ENCODE measurements around the gene PRKCD. TPM values are rescaled to one million over a fixed set of nuclear protein-coding genes. Genes with fewer than 3 reads are reported as not detected.
A peak's percentile ranks its signal among the peaks of the same experiment; 100 is the strongest.

Gene PRKCD
- total and polyA plus RNA-seq, 11 donors = 5.3 to 44.5 (median 11.6) TPM

DNA sequence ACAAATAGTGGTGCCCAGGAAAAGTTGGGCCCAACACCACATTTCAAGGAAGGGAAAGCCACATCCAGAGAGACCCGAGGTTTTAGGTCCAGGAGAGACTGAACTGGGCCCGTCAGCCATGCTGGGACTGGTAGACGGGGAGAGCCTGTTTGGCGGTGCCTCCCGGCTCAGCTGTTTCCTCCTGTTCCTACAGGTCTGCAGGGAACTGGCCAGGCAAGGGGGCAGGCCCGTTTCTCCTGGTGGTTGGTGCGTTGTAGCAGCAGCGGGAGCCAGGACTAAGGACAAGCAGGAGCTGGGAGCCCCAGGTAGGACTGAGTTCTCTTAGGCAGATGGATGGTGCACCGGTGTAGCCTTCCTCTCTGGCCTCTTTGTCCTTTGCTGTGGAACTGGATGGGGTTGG is 3.9 kb downstream of the PRKCD start:
- no peak overlapping the region for H3K4me3 ChIP-seq
- no peak for TF ChIP-seq POLR2A (IDR thresholded peaks at IDR 0.05)
- no peak for TF ChIP-seq CTCF (IDR thresholded peaks at IDR 0.05)
- WGBS, 4 donors = 75 to 78% (median 77%) methylated on average over 9 of the region's 9 CpGs
- DNase-seq (no peak), ATAC-seq (no peak)
- H3K36me3 ChIP-seq = no peaks in the 10 kb centered on the region
- H3K27me3 ChIP-seq = no peaks in the 10 kb centered on the region
- H3K9me3 ChIP-seq = no peaks in the 10 kb centered on the region
- intact Hi-C loops (cut with DNase I) = loop anchor here in 3 of 10 donors (5.0 kb wide), 2 partner anchors 38 to 43 kb away; no protein-coding TSS in a partner anchor
- H3K27ac ChIP-seq = peak overlapping the region in 1 of 12 donors; percentile 15
- H3K4me1 ChIP-seq = peaks cover 9 to 80% (median 24%) of the 10 kb centered on the region in 12 donors

DNA sequence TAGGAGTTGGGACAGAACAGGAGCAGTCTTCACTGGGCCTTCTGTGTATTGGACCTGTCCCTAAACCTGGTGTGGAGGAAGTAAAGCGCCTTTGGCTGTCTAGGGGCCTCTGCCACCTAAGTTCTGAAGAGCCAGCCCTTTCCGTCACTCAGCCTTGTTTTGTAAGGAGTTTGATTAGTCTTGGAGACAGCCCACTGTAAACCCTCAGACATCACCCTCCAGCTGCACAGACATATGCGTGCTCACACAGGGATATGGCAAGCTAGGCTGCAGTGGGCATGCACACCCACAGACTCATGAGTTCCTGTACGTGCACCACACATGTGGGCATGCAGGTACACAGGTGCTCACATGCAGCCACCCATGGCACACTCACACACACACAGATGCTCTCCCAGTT is 5.2 kb downstream of the PRKCD start:
- H3K27ac ChIP-seq = peak overlapping the region in 5 of 12 donors; percentile 60 to 88 (median 62)
- WGBS, 4 donors = 91 to 95% (median 93%) methylated on average over 4 of the region's 4 CpGs
- H3K4me3 ChIP-seq = peak overlapping the region in 1 of 12 donors; percentile 34
- H3K27me3 ChIP-seq = no peaks in the 10 kb centered on the region
- TF ChIP-seq POLR2A (IDR thresholded peaks at IDR 0.05) (no peak), CTCF (IDR thresholded peaks at IDR 0.05) (no peak)
- intact Hi-C loops (cut with DNase I) = no loop called here
- DNase-seq (no peak), ATAC-seq (no peak)
- H3K9me3 ChIP-seq = no peaks in the 10 kb centered on the region
- peaks cover 5 to 84% (median 17%) of the 10 kb centered on the region in 12 donors for H3K4me1 ChIP-seq
- no peaks in the 10 kb centered on the region for H3K36me3 ChIP-seq

DNA sequence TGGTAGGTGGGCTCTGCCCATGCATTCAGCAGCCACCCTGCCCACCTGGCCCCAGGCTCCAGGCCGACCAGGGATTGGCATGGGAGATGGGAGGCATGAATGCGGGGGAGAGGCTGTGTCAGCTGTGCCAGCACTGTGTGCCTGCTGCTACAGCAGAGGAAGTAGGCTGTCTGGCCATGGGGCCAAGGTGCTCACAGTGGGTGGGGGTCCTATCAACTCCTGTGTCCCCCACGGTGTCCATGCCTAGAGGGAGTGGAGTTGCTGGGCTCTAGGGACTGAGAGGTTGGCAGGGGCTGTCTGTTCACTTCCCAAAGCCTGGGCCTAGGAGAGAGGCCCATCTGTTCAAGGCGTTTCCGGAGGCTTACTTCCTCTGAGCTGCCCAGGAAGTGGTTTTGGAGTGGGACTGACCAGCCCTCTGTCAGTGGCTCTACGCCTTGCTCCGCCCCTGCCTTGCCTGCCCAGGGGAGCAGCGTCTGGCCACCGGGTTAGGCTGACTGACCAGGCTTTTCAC is 5.8 kb downstream of the PRKCD start:
- peak overlapping the region in 9 of 12 donors; percentile 12 to 88 (median 60) for H3K27ac ChIP-seq
- ATAC-seq (peak; percentile 57 to 90 (median 86)), DNase-seq (peak; percentile 78 to 85 (median 80))
- peak overlapping the region in 3 of 12 donors; percentile 4 to 34 (median 6) for H3K4me3 ChIP-seq
- peaks cover 5 to 90% (median 16%) of the 10 kb centered on the region in 12 donors for H3K4me1 ChIP-seq
- 31 to 80% (median 49%) methylated on average over 1 to 9 of the region's 9 CpGs for WGBS, 4 donors
- intact Hi-C loops (cut with DNase I) = no loop called here
- H3K9me3 ChIP-seq = no peaks in the 10 kb centered on the region
- no peaks in the 10 kb centered on the region for H3K36me3 ChIP-seq
- H3K27me3 ChIP-seq = no peaks in the 10 kb centered on the region
- no peak for TF ChIP-seq POLR2A (IDR thresholded peaks at IDR 0.05)
- no peak for TF ChIP-seq CTCF (IDR thresholded peaks at IDR 0.05)

DNA sequence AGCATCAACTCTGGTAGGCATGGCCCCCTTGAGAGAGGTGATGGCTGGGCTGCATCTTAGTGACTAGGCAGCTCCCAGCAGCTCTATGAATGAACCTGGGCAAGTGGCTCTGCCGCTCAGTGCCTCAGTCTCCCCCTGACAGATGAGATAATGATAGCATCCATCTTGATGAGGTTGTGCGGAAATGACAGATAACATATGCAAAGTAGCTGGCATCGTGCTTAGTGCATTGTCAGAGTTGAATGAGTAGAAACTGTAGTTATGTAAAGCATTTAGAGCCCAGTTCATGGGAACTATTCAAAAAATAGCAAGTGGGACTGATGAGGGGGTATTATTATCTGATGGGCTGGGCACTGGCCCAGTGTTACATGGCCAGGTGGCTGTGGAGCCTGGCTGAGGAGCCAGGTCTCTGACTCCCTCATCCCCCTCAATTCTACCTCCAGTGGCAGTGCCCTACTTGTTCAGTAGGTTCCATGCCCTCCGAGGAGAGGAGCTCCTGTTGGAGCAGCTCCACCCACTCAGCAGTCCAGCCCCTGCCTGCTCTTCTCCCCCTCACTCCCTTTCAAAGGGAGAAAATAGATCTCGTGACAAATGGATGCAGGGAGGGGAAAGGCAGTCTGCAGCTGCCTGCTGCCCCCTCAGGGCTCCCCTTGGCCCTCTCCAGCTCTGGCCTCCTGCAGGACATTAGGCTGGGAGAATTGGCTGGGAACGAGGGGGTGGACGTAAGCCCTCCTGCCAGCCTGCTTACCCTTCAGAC is 6.6 kb downstream of the PRKCD start:
- TF ChIP-seq CTCF (IDR thresholded peaks at IDR 0.05) (no peak), POLR2A (IDR thresholded peaks at IDR 0.05) (no peak)
- 70 to 89% (median 84%) methylated on average over 7 of the region's 7 CpGs for WGBS, 4 donors
- no peak for ATAC-seq
- Histone ChIP-seq H3K9me3 (no peaks in the 10 kb centered on the region), H3K27ac (peak overlapping the region in 6 of 12 donors; percentile 54 to 88 (median 61)), H3K27me3 (no peaks in the 10 kb centered on the region), H3K4me1 (peaks cover 5 to 97% (median 13%) of the 10 kb centered on the region in 12 donors), H3K4me3 (peak overlapping the region in 2 of 12 donors; percentile 6 to 53), H3K36me3 (peaks cover 0 to 4% (median 0%) of the 10 kb centered on the region in 9 donors)
- DNase-seq = no peak
- intact Hi-C loops (cut with DNase I) = no loop called here
